ENCODE results near the gene CCL7.

The CCL7 gene

DNA sequence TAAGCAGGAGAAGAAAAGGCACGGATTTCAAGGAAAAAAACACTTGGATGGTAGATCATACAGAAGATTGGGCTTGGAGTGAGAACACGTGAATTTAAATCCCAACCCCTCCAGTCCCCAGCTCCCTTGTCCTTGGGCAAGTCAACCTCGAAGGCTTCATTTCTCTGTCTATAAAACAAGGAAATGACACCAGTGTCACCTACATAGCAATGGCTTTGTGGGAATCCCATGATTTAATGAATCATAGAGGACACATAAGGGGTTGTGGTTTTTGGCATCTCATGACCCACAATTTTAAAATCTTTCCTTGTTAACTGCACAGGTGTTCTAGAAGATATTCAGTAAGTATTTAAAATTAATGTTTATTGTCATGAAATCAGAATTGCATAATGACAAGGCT is 23.1 kb upstream of the CCL7 start:
- DNase-seq (ENCODE audit: low read depth): no peak

DNA sequence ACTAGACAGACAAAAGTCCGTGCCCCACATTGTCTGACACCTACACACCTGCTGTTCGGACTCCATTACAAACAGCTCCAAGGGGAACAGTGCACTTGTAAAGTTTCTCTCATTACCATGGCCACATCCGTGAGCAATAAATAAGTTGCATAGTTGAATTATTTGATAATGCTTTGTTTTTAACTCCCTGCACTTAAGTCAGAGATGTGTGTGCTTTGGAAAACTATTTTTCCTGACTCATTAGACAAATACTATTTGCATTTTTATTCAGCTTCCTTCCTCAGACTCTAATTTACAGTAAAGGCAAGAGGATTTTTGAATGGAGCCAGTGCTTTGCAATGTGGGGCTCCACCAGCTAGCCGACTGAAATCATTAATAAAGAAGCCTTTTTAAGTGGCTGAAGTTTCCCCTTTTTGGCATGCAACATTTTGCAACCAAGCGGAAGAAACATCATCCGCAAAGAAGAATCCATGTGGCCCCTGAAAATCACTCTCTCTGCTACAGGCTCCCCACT is 21.5 kb upstream of the CCL7 start:
- no peak for DNase-seq (ENCODE audit: low read depth)

DNA sequence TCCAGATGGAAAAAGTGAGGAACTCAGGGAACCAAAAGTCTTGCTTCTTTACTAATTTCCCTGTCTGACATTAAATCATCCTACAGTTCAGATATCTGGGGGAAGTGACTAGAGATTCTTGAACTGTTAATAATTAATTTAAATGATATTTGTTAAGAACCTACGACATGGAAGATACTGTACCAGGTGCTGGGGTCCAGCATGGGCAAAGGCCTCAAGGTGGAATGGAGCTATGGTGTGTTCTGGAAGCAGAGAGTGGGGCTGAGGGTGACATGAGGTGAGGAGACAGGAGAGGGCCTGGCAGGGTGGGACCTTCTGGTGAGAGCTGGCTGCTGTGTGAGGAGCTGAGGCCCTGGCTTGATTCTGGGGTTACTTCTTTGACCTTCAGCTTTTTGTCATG is 21.0 kb upstream of the CCL7 start:
- DNase-seq (ENCODE audit: low read depth): no peak

DNA sequence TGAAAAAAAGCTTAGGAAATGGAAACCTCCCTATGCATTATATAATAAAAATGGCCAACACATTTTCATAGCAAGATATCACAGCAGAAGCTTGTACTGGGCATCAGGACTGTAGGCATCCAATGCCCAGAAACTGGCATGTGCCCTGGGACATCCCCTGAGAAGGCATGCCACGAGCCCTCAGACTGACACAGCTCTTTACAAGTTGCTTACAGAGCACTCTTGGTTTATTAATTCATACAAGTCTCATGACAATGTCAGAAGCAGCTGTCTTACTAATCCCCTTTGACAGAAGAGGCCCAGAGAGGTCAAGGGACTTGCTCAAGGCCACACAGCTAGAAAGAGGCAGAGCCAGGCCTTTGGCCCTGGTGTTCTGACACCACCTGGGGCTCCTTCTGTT is 20.5 kb upstream of the CCL7 start:
- no peak for DNase-seq (ENCODE audit: low read depth)

DNA sequence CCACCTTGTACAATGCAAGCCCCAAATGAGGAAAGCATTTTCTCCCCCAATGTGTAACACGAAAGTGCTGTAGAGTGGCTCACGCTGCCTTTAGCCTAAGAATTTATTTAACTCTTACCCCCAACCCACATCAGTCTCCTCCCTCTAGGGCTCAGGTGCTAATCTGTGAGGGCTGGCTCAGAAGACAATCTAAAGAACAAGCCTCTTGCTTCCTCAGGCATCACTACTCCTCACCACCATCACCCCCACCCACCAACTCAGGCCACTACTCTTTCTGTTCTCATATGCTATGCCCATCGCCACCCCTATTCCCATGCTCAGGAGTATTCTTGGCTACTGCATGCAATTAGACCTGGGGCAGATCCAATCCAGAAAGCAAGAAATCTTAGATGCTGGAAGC is 18.8 kb upstream of the CCL7 start:
- DNase-seq (ENCODE audit: low read depth): no peak

DNA sequence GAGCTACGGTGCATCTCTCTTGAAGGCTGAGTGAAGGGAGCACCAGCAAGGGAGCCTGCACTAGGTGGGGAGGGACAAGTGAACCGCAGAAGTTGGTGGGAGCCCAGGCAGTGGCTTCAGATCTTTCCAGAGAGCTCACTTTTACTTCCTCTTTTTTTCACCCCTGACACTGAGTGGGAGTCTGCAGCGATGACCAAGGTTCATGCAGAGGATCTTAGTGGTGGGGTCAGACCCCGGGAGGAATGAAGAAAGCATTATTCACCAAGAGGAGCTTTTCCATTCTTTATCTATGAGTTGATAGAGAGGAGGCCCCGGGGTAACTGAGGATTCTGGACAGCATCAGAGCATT is 18.0 kb upstream of the CCL7 start:
- no peak for DNase-seq (ENCODE audit: low read depth)

DNA sequence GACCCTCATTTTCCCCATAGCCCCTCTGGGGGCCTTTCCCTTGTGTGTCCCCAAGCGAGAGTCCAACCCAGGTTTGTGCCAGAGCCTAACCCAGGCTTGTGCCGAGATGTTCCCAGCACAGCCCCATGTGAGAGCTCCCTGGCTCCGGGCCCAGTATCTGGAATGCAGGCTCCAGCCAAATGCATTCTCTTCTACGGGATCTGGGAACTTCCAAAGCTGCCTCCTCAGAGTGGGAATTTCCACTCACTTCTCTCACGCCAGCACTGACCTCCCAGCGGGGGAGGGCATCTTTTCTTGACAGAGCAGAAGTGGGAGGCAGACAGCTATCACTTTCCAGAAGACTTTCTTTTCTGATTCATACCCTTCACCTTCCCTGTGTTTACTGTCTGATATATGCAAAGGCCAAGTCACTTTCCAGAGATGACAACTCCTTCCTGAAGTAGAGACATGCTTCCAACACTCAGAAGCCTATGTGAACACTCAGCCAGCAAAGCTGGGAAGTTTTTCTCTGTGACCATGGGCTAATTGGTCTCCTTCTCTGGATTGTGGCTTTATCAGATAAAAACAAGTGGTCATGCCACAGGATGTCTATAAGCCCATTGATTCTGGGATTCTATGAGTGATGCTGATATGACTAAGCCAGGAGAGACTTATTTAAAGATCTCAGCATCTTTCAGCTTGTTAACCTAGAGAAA is 17.4 kb upstream of the CCL7 start:
- no peak for DNase-seq (ENCODE audit: low read depth)

DNA sequence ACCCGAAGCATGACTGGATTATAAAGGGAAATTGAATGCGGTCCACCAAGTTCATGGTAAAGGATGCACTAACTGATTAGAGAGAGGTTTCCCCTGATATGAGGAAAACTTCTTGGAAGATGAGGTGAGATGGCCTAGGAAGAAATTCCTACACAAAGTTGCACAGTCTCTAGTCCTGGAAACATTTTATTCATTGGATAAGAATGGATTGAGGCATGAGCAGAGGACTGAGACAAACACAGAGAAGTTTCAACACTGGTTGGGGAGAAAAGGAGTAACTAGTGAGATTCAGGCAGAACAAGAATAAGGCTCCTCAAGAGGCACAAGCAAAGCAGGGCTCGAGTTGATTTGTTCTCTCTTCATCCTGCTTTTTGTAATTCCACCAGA is 16.9 kb upstream of the CCL7 start:
- no peak for DNase-seq (ENCODE audit: low read depth)

DNA sequence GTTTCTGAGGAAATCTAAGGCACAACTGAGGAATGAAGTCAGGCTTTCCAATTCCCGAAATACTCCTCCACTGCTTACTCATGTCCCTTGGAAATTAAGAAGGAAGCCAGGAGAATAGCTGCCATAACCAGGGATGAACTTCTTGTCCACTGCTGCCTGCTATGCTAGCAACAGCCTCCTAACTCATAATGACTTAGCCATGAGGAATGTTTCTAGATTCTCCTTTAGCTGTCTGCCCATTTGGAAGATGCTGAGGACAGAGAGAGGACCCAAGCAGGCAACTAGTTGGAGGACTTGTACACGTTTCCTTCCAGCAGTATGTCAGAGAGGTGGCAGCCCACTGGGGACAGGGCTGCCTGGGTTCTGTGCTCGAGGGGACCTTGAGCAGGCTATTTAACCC is 15.9 kb upstream of the CCL7 start:
- no peak for DNase-seq (ENCODE audit: low read depth)

DNA sequence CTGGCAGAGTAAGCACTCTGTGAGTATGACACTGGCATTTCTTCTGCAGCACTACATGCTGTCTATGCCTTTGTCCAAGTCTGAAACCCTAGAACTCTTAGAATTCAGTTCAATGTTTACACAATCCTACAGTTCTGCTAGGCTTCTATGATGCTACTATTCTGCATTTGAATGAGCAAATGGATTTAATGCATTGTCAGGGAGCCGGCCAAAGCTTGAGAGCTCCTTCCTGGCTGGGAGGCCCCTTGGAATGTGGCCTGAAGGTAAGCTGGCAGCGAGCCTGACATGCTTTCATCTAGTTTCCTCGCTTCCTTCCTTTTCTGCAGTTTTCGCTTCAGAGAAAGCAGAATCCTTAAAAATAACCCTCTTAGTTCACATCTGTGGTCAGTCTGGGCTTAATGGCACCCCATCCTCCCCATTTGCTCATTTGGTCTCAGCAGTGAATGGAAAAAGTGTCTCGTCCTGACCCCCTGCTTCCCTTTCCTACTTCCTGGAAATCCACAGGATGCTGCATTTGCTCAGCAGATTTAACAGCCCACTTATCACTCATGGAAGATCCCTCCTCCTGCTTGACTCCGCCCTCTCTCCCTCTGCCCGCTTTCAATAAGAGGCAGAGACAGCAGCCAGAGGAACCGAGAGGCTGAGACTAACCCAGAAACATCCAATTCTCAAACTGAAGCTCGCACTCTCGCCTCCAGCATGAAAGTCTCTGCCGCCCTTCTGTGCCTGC is 15.2 kb upstream of the CCL7 start, which contains the start of gene CCL2:
TSS of gene CCL2 (plus strand) at position 635 of the 730 bp plus-strand sequence. CDS start at position 700, 65 bp downstream.
- no peak for DNase-seq (ENCODE audit: low read depth)

DNA sequence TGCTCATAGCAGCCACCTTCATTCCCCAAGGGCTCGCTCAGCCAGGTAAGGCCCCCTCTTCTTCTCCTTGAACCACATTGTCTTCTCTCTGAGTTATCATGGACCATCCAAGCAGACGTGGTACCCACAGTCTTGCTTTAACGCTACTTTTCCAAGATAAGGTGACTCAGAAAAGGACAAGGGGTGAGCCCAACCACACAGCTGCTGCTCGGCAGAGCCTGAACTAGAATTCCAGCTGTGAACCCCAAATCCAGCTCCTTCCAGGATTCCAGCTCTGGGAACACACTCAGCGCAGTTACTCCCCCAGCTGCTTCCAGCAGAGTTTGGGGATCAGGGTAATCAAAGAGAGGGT is 14.7 kb upstream of the CCL7 start:
- no peak for DNase-seq (ENCODE audit: low read depth)

DNA sequence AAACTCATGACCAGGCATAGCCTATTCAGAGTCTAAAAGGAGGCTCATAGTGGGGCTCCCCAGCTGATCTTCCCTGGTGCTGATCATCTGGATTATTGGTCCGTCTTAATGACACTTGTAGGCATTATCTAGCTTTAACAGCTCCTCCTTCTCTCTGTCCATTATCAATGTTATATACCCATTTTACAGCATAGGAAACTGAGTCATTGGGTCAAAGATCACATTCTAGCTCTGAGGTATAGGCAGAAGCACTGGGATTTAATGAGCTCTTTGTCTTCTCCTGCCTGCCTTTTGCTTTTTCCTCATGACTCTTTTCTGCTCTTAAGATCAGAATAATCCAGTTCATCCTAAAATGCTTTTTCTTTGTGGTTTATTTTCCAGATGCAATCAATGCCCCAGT is 14.2 kb upstream of the CCL7 start:
- DNase-seq (ENCODE audit: low read depth): no peak

DNA sequence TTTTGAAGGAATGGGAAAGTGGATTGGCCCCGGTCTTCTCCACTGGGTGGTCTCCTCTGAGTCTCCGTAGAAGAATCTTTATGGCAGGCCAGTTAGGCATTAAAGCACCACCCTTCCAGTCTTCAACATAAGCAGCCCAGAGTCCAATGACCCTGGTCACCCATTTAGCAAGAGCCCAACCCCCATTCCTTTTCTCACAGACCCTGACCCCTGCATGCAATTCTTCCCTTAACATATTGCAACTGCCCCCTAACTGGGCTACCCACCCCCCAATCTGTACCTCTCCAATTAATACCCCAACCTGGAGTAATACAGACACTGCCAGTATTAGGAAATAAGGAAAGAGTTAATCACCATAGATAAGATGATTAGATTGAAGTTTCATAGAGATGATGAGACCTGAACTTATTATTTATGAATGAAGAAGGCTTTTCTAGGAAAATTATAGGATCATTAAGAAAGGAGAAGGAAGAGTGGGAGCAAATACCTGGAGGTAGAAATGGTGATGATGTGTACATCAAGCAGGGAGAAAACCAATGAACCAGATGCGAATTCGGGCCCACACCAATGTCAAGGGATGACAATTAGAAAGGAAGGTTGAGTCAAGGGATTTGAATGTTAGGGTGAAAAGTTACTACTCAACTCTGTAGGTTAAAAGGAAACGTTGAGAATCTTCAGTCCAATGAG is 12.6 kb upstream of the CCL7 start:
- no peak for DNase-seq (ENCODE audit: low read depth)

DNA sequence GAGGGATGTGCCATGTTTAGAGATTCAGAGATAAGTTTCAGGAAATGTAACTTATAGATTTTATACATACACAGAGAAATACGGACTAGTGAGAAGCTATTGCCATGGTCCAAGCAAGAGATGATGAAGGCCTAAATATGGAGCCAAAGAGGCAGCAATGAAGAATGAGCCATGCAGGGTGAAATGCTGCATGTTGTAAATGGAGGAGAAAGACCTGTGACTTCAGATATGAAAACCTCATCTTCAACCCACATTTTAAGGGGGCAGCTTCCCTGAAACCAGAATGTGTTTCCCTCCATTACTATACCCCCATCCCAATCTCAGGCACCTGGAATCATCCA is 12.1 kb upstream of the CCL7 start:
- DNase-seq (ENCODE audit: low read depth): no peak

DNA sequence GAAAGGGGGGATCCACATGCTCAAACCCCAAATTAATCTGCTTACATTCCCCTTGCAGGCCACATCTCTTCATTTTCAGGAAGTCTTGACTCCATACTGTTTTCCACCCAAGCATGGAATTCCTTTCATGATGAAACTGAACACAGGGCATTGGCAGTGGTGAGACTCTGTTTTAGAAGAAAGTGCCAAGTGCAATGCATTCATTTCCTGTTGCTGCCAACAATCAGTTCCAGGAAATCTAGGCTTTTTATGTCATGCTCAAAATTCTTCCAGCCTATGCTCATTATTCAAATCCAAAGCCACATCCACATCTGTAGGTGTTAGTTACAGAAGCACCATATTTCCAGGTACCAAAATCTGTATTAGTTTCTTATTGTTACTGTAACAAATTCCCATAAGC is 10.9 kb upstream of the CCL7 start:
- no peak for DNase-seq (ENCODE audit: low read depth)

DNA sequence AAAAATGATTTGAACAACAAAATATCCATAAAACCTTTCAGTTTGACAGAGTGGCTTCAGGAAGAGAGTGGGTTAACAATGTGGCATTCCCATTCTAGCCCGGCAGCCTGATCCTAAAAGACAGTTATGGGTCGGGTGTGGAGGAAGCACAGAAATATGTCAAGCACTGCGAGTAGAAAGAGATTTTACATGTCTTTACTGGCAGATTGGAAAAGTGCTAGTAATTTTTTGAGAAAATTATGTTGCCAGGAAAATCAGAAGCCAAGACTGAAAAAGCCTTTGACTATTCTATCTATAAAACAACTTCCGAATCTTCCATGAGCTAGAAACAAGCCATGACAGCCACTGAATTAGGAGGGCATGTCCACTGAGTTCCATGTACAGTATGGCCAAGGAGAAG is 9.2 kb upstream of the CCL7 start:
- no peak for DNase-seq (ENCODE audit: low read depth)

DNA sequence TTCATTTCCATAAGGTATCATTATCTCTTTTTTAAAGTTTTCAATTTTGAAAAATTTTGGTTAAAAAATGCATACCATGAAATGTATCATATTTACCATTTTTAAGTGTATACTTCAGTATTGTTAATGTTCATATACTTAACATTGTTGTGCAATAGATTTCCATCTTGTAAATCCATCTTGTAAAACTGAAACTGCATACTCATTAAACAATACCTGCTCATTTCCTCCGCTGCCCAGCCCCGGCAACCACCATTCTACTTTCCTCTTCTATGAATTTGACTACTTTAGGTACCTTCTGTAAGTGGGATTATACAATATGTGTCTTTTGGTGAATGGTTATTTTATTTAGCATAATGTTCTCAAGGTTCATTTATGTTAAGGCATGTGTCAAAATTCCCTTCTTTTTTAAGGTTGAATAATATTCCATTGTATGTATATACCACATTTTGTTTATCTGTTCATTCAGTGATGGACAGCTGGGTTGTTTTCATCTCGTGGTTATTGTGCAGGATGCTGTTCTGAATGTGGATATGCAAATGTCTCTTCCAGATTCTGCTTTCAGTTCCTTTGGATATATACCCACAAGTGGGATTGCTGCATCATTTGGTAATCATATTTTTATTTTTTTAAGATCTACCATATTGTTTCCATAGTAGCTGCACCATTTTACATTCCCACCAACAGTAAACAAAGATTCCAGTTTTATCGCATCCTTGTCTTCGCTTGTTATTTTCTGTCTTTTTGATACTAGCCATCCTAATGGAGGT is 8.3 kb upstream of the CCL7 start:
- no peak for DNase-seq (ENCODE audit: low read depth)

DNA sequence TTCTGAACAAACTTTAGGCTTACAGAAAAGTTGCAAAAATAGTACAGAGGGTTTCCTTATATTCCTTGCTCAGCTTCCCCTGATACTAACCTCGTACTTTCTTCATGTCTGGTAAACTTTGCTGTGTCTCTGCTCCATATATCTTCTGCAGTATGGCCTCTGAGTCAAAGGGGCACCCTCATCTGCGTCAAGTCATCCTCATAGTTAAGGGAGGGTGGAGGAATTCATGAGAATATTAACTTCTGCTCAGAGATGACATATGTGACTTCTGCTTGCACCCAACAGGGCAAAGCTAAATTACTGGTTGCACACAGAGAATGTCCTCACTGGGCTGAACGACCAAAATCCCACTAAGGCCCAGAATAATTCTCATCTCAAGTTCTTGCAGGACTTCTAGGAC is 4.3 kb upstream of the CCL7 start:
- DNase-seq (ENCODE audit: low read depth): no peak

DNA sequence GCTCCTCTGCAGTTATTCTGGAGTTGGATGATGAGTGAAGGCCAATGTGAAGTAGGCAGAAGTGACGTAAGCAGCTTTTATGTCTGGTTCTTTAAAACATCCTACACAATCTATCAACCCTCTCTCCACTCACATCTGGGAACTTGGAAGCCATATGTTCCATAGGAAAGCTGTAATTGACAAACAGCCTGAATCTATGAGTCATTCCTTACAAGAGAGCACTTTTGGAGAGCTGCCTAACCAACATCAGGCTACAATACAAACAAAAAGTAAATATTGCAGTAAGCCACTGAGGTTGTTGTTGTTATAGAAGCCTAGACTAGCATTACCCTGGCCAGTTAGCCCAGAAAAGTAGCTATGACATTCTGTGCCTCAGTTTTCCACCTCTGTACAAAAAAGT is 5.9 kb downstream of the CCL7 start:
- DNase-seq (ENCODE audit: low read depth): no peak

DNA sequence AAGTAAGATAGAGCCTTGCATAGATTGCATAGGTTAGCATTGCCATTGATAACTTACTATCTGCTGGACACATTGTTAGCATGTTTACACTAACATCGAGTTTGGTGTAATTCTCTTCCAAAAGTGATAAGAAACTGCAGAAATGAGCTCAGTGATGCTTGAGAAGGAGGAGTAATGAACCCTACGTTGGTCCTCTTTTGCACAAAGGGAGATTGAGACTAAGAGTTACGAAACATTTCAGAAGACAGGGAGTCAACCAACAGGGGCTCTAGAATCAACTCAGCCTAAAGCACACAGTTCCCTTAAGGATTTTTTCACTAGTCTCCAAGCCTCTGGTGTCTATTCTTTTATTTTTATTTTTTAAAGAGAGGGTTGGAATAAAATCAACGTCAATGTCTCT is 6.8 kb downstream of the CCL7 start:
- DNase-seq (ENCODE audit: low read depth): no peak

DNA sequence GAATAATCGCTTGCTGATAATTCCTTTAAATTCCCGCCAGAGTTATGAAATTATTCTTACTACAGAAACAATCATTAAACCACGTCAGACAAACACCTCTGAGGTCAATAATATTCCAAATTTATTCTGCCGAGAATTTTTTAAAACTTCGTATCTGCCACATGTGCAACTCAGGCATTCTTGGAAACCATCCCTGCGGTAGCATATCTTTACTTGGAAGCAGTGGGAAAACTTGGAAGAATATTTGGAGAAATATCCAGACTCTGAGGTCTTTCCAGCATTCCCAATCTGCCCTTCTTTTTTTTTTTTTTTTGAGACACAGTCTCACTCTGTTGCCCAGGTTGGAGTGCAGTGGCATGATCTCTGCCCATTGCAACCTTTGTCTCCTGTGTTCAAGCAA is 13.6 kb downstream of the CCL7 start:
- DNase-seq (ENCODE audit: low read depth): no peak

DNA sequence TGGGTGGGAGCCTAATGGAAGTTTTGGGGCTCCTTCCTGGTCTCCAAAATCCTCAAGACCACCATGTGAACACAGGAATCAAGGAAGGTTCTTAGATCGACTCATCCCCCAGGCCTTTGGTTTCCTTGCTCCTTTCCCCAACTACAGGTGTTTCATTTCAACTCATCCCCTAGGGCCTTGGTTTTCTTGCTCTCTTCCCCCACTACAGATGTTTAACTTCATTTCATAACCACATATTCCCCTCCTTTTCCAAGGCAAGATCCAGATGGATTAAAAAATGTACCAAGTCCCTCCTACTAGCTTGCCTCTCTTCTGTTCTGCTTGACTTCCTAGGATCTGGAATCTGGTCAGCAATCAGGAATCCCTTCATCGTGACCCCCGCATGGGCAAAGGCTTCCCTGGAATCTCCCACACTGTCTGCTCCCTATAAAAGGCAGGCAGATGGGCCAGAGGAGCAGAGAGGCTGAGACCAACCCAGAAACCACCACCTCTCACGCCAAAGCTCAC is 15.3 kb downstream of the CCL7 start, which contains the start of gene CCL11:
TSS of gene CCL11 (plus strand) at position 457 of the 507 bp plus-strand sequence. CDS start 67 bp downstream, outside the sequence.
- DNase-seq (ENCODE audit: low read depth): no peak

All from stimulated activated CD8-positive, alpha-beta memory T cell treated with anti-CD3 and anti-CD28 coated beads, Interleukin-15, amount 100 ng/mL, for 1 hour (primary cell).